DOHH2 (cell line): ENCODE data around the gene INPP4B.

Experiments used
- EZH2phosphoT487 ChIP-seq: fragments of 200-600 bp; sonication (generic); IDR thresholded peaks from 2 replicates; pipeline ENCODE4 v1.6.1; 2017; ENCODE audit warnings: borderline replicate concordance, mild to moderate bottlenecking, antibody characterized with exemption, low read length, moderate library complexity, mixed read lengths
- TF ChIP-seq, protein P1 (sequence below): fragments of 200-600 bp; sonication (generic); IDR thresholded peaks from one replicate; pipeline ENCODE4 v1.5.1; 2014; ENCODE audit warnings: antibody characterized with exemption, mild to moderate bottlenecking, low read depth, low read length; ENCODE audit not compliant: poor library complexity, severe bottlenecking

DNA sequence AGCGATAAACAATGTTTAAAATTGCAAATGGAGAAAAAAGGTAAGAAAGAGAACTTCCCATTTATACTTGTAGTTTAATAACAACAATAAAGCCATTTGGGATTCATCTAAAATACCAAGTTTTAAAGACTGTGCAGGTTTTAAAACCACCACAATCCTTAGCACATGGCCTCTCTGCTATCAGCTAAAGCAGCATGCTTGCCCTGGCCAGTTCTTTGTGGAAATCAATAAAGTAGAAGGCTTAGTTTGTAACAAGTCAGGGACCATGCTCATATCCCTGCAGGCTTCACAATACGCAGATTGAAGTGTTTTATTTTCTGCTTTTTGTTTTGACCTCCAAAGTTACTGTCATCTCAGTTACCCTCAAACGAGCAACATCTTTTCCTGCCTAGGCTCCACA, 249.5 kb downstream of the INPP4B start:
- TF ChIP-seq, protein P1, sequence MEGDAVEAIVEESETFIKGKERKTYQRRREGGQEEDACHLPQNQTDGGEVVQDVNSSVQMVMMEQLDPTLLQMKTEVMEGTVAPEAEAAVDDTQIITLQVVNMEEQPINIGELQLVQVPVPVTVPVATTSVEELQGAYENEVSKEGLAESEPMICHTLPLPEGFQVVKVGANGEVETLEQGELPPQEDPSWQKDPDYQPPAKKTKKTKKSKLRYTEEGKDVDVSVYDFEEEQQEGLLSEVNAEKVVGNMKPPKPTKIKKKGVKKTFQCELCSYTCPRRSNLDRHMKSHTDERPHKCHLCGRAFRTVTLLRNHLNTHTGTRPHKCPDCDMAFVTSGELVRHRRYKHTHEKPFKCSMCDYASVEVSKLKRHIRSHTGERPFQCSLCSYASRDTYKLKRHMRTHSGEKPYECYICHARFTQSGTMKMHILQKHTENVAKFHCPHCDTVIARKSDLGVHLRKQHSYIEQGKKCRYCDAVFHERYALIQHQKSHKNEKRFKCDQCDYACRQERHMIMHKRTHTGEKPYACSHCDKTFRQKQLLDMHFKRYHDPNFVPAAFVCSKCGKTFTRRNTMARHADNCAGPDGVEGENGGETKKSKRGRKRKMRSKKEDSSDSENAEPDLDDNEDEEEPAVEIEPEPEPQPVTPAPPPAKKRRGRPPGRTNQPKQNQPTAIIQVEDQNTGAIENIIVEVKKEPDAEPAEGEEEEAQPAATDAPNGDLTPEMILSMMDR = no peak
- no peak for TF ChIP-seq EZH2phosphoT487
